Measurements from ENCODE around the gene ADCY2.

ADCY2 gene

DNA sequence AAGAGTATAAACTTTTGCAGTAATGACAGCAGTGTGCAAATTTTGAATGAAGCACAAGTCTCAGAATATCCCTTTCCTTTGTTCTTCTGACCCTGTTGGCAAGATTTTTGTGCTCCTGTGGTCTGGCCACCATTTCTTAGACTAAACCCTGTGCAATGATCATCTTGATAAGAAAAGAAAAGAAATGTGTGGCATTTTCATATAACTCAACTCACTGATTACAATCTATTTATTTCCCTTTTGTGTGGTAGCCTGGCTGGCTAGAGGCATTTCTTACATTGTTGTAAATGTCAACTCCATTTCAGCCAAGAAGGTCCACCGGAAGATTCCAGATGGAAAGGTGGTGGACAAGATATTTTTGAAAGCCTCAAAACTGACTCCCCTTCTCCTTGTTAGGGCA, 41.9 kb downstream of the ADCY2 start:
- DNase-seq (ENCODE audit: low read depth in 1 of 2, low spot score in 1 of 2): no peak

DNA sequence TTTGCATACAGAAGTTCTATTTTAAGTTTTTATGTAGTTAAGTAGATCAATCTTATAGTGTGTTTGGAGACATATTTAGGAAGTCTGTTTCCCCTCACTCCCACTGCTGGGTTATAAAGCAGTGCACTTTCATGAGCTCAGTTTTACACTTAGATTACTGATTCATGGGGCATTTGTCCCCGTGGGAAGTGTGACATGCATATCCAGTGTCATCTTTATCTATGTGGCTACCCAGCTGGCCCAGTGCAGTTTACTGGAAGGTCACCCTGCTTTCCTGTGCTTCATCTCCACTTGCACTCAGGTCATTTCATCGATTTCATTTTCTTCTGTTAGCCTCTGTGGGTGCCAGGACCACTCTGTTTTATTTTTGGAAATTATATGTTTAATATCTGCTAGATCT, 49.1 kb downstream of the ADCY2 start:
- DNase-seq (ENCODE audit: low read depth in 1 of 2, low spot score in 1 of 2): no peak

- no peak for DNase-seq (ENCODE audit: low read depth in 1 of 2, low spot score in 1 of 2)
These were observed 49.9 kb downstream of the ADCY2 start for GRCh38 chr5:7445831-7446230.

GRCh38 chr5:7446913-7447312, 51.0 kb downstream of the ADCY2 start:
- DNase-seq (ENCODE audit: low read depth in 1 of 2, low spot score in 1 of 2): no peak

- DNase-seq (ENCODE audit: low read depth in 1 of 2, low spot score in 1 of 2): no peak
These were observed 58.0 kb downstream of the ADCY2 start for GRCh38 chr5:7453947-7454346.

DNA sequence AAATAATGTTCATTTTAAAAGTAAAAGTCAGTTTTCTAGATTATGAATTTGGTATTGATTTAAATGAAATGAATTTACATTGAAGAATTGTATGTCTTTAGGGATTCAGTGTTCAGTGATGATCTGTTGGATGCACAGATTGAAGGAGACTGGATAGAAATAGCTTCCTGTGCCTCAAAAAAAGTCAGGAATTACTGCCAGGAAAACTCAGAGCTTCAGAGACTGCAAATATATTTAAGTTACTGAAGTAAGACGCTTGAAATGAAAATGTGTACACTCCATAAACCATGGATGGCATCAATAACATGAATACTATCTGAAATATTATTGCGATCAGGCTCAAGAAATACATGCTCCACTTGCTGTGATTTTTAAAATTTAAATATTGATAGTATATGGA, 60.3 kb downstream of the ADCY2 start:
- DNase-seq (ENCODE audit: low read depth in 1 of 2, low spot score in 1 of 2): no peak

DNA sequence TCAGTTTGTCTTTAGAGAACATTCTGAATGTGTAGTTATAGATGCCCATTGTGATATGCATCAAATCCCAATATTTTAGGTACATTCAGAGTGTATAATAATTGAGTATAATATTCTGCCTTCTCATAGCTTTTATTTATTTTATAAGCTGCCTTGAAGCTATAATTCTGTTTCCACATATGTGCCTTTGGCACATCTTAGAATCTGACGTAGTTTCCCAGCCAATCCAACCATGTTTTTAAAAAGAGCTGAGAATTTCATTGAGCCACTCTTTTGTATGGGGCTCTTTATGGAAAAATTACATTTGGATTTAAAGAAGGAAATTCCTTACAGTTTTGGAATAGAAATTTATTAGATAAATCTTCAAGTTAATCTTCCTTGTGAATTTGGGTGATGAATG, 65.4 kb downstream of the ADCY2 start:
- DNase-seq (ENCODE audit: low read depth in 1 of 2, low spot score in 1 of 2): no peak

DNA sequence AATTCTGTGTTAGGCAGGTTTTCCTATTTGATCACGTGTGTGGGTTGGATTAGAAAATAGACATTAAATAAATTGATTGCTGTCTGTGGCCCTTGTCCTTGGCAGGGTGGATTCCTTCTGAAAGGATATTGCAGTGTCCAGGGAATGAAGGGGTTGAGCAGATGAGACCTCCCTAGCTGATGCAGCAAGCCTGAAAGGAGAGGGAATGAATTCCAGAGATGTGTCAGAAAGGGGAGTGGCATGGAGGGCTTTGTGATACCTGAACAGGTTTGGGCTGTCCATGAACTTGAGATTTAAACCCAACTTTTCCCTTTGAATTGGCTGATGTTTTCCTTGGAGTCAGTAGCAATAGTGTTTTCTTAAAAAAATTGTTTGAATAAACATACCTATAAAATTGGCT, 66.8 kb downstream of the ADCY2 start:
- DNase-seq (ENCODE audit: low read depth in 1 of 2, low spot score in 1 of 2): no peak

GRCh38 chr5:7464182-7464581, 68.2 kb downstream of the ADCY2 start:
- DNase-seq (ENCODE audit: low read depth in 1 of 2, low spot score in 1 of 2): no peak

GRCh38 chr5:7467179-7467578, 71.2 kb downstream of the ADCY2 start:
- no peak for DNase-seq (ENCODE audit: low read depth in 1 of 2, low spot score in 1 of 2)

DNA sequence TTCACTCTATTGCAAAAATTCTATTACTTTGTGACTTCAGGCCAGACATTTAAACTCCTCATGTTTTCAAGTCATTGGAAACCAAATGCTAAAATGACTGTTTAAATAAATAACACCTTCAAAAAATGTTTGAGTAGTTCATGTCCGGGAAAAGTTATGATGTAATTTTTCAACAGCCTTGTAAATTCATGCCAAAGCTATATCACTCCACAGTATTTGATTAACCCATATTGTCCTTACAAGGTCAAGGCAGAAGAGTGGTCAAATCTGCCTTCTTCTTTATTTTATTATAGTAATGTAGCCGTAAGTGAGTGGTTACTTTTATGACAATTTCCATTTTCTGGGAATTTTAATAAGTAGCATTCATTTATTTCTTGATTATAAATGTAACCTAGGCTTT, 72.8 kb downstream of the ADCY2 start:
- DNase-seq (ENCODE audit: low read depth in 1 of 2, low spot score in 1 of 2): no peak

GRCh38 chr5:7471710-7472109, 75.8 kb downstream of the ADCY2 start:
- DNase-seq (ENCODE audit: low read depth in 1 of 2, low spot score in 1 of 2): no peak

- DNase-seq (ENCODE audit: low read depth in 1 of 2, low spot score in 1 of 2): no peak
These were observed 77.2 kb downstream of the ADCY2 start for GRCh38 chr5:7473115-7473514.

GRCh38 chr5:7473668-7474215, 77.8 kb downstream of the ADCY2 start:
- no peak for DNase-seq (ENCODE audit: low read depth in 1 of 2, low spot score in 1 of 2)

GRCh38 chr5:7474821-7475403, 79.0 kb downstream of the ADCY2 start:
- no peak for DNase-seq (ENCODE audit: low read depth in 1 of 2, low spot score in 1 of 2)

DNA sequence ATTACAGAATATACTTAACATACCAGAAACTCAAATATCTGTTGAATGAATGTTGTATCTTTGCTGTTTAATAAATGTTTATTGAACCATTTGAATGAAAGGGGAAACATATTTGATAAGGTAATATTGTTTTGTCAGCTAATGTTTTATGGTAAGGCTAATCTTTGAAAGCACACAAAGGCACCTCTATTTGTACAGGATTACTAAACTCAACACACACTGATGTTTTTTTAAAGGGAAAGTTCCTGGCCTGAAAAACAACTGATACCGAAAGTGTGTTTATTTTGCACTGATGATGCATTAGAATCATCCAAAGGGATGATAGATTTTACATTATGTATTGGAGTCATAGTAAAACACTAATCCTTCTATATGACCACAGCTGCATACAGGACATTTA, 82.5 kb downstream of the ADCY2 start:
- DNase-seq (ENCODE audit: low read depth in 1 of 2, low spot score in 1 of 2): no peak

DNA sequence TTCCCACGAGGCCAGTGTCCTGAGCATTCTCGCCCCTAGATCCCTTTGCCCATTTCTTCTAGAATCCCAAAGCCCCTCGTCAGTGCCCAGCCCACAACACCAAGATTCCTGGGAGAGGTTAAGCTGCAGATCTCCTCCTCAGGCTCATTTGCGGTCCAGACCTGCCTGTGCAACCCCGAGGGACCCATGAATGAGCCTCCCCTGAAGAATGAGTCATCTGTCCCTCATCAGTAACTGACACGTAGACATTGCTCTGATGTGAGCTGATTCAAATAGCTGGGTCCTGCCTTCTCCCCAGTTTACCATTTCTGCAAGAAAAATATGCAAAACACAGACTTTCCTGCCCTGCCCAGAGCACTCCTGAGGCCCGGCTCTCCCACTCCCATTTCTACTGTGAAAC, 92.8 kb downstream of the ADCY2 start:
- DNase-seq (ENCODE audit: low read depth in 1 of 2, low spot score in 1 of 2): no peak

DNA sequence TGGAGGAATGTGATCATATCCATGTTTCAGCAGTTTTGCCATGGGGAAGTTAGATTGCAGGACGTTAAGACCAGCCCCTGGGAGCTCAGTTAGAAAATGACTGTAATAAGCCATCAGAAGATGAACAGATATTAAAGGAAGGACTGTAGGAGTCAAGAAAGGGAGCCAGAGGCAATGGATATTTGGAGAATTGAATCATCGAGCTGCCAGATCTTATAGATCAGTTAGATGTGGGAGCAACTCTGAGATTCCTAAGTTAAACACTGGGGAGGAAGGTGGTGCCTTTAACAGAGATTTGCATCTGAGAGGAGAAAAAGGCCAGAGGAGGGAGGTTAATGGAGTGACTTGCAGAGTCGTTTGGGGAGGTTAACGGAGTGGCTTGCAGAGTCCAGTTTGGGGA, 96.4 kb downstream of the ADCY2 start:
- DNase-seq (ENCODE audit: low read depth in 1 of 2, low spot score in 1 of 2): no peak

DNA sequence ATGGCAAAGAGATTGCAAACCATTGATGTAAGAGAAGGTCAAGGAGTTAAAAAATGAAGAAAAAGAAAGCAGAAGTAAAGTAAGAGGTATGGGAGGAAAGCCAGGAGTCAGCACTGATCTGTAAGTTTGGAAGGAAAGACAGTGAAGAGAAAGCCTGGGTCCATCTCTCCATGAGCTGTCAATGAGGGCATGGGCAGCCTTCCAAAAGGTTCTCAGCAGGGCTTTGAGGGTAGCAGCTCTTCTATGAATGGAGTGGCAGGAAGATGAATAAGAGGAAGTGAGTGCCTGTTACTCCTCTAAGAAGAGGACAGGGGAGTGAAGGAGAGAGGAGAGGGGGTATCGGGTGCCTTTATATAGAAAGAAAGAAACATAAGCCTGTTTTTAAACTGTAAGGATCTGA, 97.1 kb downstream of the ADCY2 start:
- DNase-seq (ENCODE audit: low read depth in 1 of 2, low spot score in 1 of 2): no peak

DNA sequence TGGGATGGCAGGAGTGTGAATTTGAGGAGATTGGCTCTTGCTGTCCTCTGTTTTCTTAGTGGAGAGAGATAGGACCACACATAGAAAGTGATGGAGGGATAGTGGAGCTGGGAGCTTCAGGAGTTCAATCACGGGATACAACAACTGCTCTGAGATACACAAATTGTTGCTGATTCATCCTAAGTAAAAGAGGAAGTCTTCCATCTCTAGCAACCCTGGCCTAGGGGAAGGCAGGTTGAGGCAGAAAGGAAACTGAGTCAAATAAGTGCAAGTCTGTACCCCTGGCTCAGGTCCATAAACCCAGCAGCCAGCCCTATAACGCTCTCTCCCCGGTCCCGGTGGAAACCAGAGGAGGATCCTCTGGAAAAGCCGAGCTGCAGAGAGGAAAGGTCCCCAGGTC, 97.7 kb downstream of the ADCY2 start:
- DNase-seq (ENCODE audit: low read depth in 1 of 2, low spot score in 1 of 2): no peak

GRCh38 chr5:7494481-7495130, 98.7 kb downstream of the ADCY2 start:
- DNase-seq (ENCODE audit: low read depth in 1 of 2, low spot score in 1 of 2): no peak

- no peak for DNase-seq (ENCODE audit: low read depth in 1 of 2, low spot score in 1 of 2)
These were observed 99.2 kb downstream of the ADCY2 start for GRCh38 chr5:7495131-7495517.

- no peak for DNase-seq (ENCODE audit: low read depth in 1 of 2, low spot score in 1 of 2)
These were observed 104.3 kb downstream of the ADCY2 start for GRCh38 chr5:7500256-7500655.
